SU-DHL-6 (cell line): ENCODE results near the gene SLC13A4.

ENCODE experiments used
- EZH2phosphoT487 ChIP-seq: fragments of 200-600 bp; sonication (generic), shearing (Covaris generic); conservative IDR thresholded peaks from 2 replicates; pipeline ENCODE4 v1.6.1; 2018; ENCODE audit warnings: mild to moderate bottlenecking, antibody characterized with exemption, low read length, moderate library complexity, mixed read lengths
- TF ChIP-seq, protein P1 (sequence below): fragments of 200-600 bp; sonication (generic); IDR thresholded peaks from one replicate; pipeline ENCODE4 v1.5.1; 2017; ENCODE audit warnings: antibody characterized with exemption, mild to moderate bottlenecking, low read length, moderate library complexity; ENCODE audit not compliant: insufficient read depth, poor library complexity, severe bottlenecking

DNA sequence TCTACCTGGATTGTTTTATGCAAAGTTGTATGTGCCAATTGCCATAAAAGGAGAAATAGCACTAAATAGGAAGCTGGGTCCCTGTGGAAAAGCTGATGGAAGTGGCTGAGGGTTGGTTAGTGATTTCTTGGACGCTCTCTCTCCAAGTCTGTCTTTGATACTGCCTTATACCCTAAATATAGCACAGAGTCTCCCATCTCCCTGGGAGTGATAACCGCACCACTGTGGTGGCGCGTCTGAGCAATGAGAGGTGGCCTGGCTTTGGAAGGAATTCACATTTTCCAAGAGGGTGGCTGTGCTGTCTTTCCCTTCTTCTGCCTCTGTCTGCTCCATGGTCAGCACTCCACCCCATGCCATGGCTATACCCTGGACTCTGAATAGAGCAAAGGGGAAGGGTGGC is 34.4 kb downstream of the SLC13A4 start:
- TF ChIP-seq, protein P1, sequence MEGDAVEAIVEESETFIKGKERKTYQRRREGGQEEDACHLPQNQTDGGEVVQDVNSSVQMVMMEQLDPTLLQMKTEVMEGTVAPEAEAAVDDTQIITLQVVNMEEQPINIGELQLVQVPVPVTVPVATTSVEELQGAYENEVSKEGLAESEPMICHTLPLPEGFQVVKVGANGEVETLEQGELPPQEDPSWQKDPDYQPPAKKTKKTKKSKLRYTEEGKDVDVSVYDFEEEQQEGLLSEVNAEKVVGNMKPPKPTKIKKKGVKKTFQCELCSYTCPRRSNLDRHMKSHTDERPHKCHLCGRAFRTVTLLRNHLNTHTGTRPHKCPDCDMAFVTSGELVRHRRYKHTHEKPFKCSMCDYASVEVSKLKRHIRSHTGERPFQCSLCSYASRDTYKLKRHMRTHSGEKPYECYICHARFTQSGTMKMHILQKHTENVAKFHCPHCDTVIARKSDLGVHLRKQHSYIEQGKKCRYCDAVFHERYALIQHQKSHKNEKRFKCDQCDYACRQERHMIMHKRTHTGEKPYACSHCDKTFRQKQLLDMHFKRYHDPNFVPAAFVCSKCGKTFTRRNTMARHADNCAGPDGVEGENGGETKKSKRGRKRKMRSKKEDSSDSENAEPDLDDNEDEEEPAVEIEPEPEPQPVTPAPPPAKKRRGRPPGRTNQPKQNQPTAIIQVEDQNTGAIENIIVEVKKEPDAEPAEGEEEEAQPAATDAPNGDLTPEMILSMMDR: no peak
- TF ChIP-seq EZH2phosphoT487: no peak
